Measurements from ENCODE around the gene LGR6.

The LGR6 gene

GRCh38 chr1:202311875-202312635 is 118.5 kb downstream of the LGR6 start (continued):
- TF ChIP-seq, protein P1, sequence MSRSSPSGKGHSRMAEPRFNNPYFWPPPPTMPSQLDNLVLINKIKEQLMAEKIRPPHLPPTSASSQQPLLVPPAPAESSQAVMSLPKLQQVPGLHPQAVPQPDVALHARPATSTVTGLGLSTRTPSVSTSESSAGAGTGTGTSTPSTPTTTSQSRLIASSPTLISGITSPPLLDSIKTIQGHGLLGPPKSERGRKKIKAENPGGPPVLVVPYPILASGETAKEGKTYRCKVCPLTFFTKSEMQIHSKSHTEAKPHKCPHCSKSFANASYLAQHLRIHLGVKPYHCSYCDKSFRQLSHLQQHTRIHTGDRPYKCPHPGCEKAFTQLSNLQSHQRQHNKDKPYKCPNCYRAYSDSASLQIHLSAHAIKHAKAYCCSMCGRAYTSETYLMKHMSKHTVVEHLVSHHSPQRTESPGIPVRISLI (tag by site-specific recombination; IDR thresholded peaks at IDR 0.05) = no peak
- 0 out of 2 replicates have a peak, but pooled peaks have one; percentile 18 for TF ChIP-seq ZBTB17 (tag by site-specific recombination; IDR thresholded peaks at IDR 0.05)
- TF ChIP-seq HOXA7 (CRISPR knock-in tag; IDR thresholded peaks at IDR 0.05; ENCODE audit: borderline replicate concordance) = no peak
- 0 out of 2 replicates have a peak, but pooled peaks have one; percentile 25 for TF ChIP-seq GLIS2 (tag by site-specific recombination; IDR thresholded peaks at IDR 0.05)
- peak; percentile 58 for TF ChIP-seq ZNF341 (tag by site-specific recombination; IDR thresholded peaks at IDR 0.05; ENCODE audit: low read depth)
- TF ChIP-seq, protein P2, sequence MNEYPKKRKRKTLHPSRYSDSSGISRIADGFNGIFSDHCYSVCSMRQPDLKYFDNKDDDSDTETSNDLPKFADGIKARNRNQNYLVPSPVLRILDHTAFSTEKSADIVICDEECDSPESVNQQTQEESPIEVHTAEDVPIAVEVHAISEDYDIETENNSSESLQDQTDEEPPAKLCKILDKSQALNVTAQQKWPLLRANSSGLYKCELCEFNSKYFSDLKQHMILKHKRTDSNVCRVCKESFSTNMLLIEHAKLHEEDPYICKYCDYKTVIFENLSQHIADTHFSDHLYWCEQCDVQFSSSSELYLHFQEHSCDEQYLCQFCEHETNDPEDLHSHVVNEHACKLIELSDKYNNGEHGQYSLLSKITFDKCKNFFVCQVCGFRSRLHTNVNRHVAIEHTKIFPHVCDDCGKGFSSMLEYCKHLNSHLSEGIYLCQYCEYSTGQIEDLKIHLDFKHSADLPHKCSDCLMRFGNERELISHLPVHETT (tag by site-specific recombination; IDR thresholded peaks at IDR 0.05) = no peak
- no peak for TF ChIP-seq KLF10 (tag by site-specific recombination; IDR thresholded peaks at IDR 0.05)
- TF ChIP-seq, protein P3, sequence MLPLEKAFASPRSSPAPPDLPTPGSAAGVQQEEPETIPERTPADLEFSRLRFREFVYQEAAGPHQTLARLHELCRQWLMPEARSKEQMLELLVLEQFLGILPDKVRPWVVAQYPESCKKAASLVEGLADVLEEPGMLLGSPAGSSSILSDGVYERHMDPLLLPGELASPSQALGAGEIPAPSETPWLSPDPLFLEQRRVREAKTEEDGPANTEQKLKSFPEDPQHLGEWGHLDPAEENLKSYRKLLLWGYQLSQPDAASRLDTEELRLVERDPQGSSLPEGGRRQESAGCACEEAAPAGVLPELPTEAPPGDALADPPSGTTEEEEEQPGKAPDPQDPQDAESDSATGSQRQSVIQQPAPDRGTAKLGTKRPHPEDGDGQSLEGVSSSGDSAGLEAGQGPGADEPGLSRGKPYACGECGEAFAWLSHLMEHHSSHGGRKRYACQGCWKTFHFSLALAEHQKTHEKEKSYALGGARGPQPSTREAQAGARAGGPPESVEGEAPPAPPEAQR (tag by site-specific recombination; IDR thresholded peaks at IDR 0.05) = no peak
- TF ChIP-seq ZNF404 (tag by site-specific recombination; IDR thresholded peaks at IDR 0.05) = no peak
- TF ChIP-seq HOXC10 (CRISPR knock-in tag; IDR thresholded peaks at IDR 0.05) = no peak
- no peak for TF ChIP-seq ZNF670 (tag by site-specific recombination; IDR thresholded peaks at IDR 0.05; ENCODE audit: low read depth)
- TF ChIP-seq ZNF223 (tag by site-specific recombination; IDR thresholded peaks at IDR 0.05) = no peak
- TF ChIP-seq ZBTB8A (tag by site-specific recombination; IDR thresholded peaks at IDR 0.05) = 0 out of 2 replicates have a peak, but pooled peaks have one; percentile 30
- no peak for TF ChIP-seq ZBTB11 (tag by site-specific recombination; conservative IDR thresholded peaks at IDR 0.05; ENCODE audit: low read depth)
- no peak for TF ChIP-seq ZNF24 (tag by site-specific recombination; IDR thresholded peaks at IDR 0.05)
- TF ChIP-seq ZNF140 (tag by site-specific recombination; IDR thresholded peaks at IDR 0.05) = no peak
- TF ChIP-seq, protein P4, sequence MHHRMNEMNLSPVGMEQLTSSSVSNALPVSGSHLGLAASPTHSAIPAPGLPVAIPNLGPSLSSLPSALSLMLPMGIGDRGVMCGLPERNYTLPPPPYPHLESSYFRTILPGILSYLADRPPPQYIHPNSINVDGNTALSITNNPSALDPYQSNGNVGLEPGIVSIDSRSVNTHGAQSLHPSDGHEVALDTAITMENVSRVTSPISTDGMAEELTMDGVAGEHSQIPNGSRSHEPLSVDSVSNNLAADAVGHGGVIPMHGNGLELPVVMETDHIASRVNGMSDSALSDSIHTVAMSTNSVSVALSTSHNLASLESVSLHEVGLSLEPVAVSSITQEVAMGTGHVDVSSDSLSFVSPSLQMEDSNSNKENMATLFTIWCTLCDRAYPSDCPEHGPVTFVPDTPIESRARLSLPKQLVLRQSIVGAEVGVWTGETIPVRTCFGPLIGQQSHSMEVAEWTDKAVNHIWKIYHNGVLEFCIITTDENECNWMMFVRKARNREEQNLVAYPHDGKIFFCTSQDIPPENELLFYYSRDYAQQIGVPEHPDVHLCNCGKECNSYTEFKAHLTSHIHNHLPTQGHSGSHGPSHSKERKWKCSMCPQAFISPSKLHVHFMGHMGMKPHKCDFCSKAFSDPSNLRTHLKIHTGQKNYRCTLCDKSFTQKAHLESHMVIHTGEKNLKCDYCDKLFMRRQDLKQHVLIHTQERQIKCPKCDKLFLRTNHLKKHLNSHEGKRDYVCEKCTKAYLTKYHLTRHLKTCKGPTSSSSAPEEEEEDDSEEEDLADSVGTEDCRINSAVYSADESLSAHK (tag by site-specific recombination; IDR thresholded peaks at IDR 0.05) = no peak
- no peak for TF ChIP-seq OVOL3 (tag by site-specific recombination; IDR thresholded peaks at IDR 0.05)
- TF ChIP-seq ZNF280C (tag by site-specific recombination; IDR thresholded peaks at IDR 0.05) = no peak
- TF ChIP-seq MZF1 (tag by site-specific recombination; IDR thresholded peaks at IDR 0.05; ENCODE audit: borderline replicate concordance) = no peak
- TF ChIP-seq ZNF658 (tag by site-specific recombination; IDR thresholded peaks at IDR 0.05) = no peak
- TF ChIP-seq ZNF248 (tag by site-specific recombination; IDR thresholded peaks at IDR 0.05) = no peak
- TF ChIP-seq ZNF112 (tag by site-specific recombination; IDR thresholded peaks at IDR 0.05) = no peak
- no peak for TF ChIP-seq CTCF (tag by site-specific recombination; IDR thresholded peaks at IDR 0.05)
